ENCODE results near the gene CPNE8. TPM values are rescaled to one million over a fixed set of nuclear protein-coding genes. Genes with fewer than 3 reads are reported as not detected.

CPNE8 gene
- total RNA-seq, 1 donor from 2014 or later = 10.8 TPM

- Mint-ChIP-seq H3K27me3 (ENCODE audit: unreplicated experiment) (peaks cover 3% of the 10 kb centered on the region), H3K27ac (ENCODE audit: unreplicated experiment) (peak overlapping the region; percentile 6), H3K4me3 (ENCODE audit: unreplicated experiment) (no peak overlapping the region)
Measured at GRCh38 chr12:38811814-38812356, 93.5 kb downstream of the CPNE8 start.

GRCh38 chr12:38809832-38810231 is 95.6 kb downstream of the CPNE8 start:
- H3K27ac Mint-ChIP-seq (ENCODE audit: unreplicated experiment) = no peak overlapping the region
- peaks cover 6% of the 10 kb centered on the region for H3K36me3 Mint-ChIP-seq (ENCODE audit: low read depth, unreplicated experiment)
- H3K9me3 Mint-ChIP-seq (ENCODE audit: unreplicated experiment) = no peaks in the 10 kb centered on the region
- TF ChIP-seq CTCF (IDR thresholded peaks at IDR 0.05; ENCODE audit: unreplicated experiment) = no peak
- no peak overlapping the region for H3K4me3 Mint-ChIP-seq (ENCODE audit: unreplicated experiment)
- H3K4me1 Mint-ChIP-seq (ENCODE audit: unreplicated experiment) = no peaks in the 10 kb centered on the region
- DNase-seq (ENCODE audit: low spot score) = no peak
- H3K27me3 Mint-ChIP-seq (ENCODE audit: unreplicated experiment) = no peaks in the 10 kb centered on the region

More at GRCh38 chr12:38811814-38812356, 93.5 kb downstream of the CPNE8 start:
- H3K9me3 Mint-ChIP-seq (ENCODE audit: unreplicated experiment) = no peaks in the 10 kb centered on the region
- DNase-seq (ENCODE audit: low spot score) = no peak
- peaks cover 6% of the 10 kb centered on the region for H3K36me3 Mint-ChIP-seq (ENCODE audit: low read depth, unreplicated experiment)
- no peak for TF ChIP-seq CTCF (IDR thresholded peaks at IDR 0.05; ENCODE audit: unreplicated experiment)
- H3K4me1 Mint-ChIP-seq (ENCODE audit: unreplicated experiment) = no peaks in the 10 kb centered on the region

- Mint-ChIP-seq H3K27me3 (ENCODE audit: unreplicated experiment) (no peaks in the 10 kb centered on the region), H3K4me1 (ENCODE audit: unreplicated experiment) (no peaks in the 10 kb centered on the region), H3K27ac (ENCODE audit: unreplicated experiment) (no peak overlapping the region), H3K9me3 (ENCODE audit: unreplicated experiment) (no peaks in the 10 kb centered on the region), H3K36me3 (ENCODE audit: low read depth, unreplicated experiment) (no peaks in the 10 kb centered on the region), H3K4me3 (ENCODE audit: unreplicated experiment) (no peak overlapping the region)
- DNase-seq (ENCODE audit: low spot score) = no peak
- no peak for TF ChIP-seq CTCF (IDR thresholded peaks at IDR 0.05; ENCODE audit: unreplicated experiment)
Measured at GRCh38 chr12:38788106-38788505, 117.3 kb downstream of the CPNE8 start.

- DNase-seq (ENCODE audit: low spot score) = no peak
- no peak overlapping the region for H3K27ac Mint-ChIP-seq (ENCODE audit: unreplicated experiment)
- no peaks in the 10 kb centered on the region for H3K4me1 Mint-ChIP-seq (ENCODE audit: unreplicated experiment)
- no peak for TF ChIP-seq CTCF (IDR thresholded peaks at IDR 0.05; ENCODE audit: unreplicated experiment)
- H3K36me3 Mint-ChIP-seq (ENCODE audit: low read depth, unreplicated experiment) = no peaks in the 10 kb centered on the region
- H3K27me3 Mint-ChIP-seq (ENCODE audit: unreplicated experiment) = no peaks in the 10 kb centered on the region
- H3K4me3 Mint-ChIP-seq (ENCODE audit: unreplicated experiment) = no peak overlapping the region
- H3K9me3 Mint-ChIP-seq (ENCODE audit: unreplicated experiment) = no peaks in the 10 kb centered on the region
Measured at GRCh38 chr12:38785381-38785780, 120.0 kb downstream of the CPNE8 start.

GRCh38 chr12:38783304-38783703 is 122.1 kb downstream of the CPNE8 start:
- H3K4me1 Mint-ChIP-seq (ENCODE audit: unreplicated experiment) = no peaks in the 10 kb centered on the region
- no peak overlapping the region for H3K4me3 Mint-ChIP-seq (ENCODE audit: unreplicated experiment)
- no peak for DNase-seq (ENCODE audit: low spot score)
- no peaks in the 10 kb centered on the region for H3K27me3 Mint-ChIP-seq (ENCODE audit: unreplicated experiment)
- no peak for TF ChIP-seq CTCF (IDR thresholded peaks at IDR 0.05; ENCODE audit: unreplicated experiment)
- H3K27ac Mint-ChIP-seq (ENCODE audit: unreplicated experiment) = no peak overlapping the region
- H3K9me3 Mint-ChIP-seq (ENCODE audit: unreplicated experiment) = no peaks in the 10 kb centered on the region
- no peaks in the 10 kb centered on the region for H3K36me3 Mint-ChIP-seq (ENCODE audit: low read depth, unreplicated experiment)

All from endothelial cell (in vitro differentiated cells).